GM12878 (cell line): ENCODE data around the gene RLN2. TPM values are rescaled to one million over a fixed set of nuclear protein-coding genes. Genes with fewer than 3 reads are reported as not detected.
A peak's percentile ranks its signal among the peaks of the same experiment; 100 is the strongest.
"Not testable (repeated sequence)": the region's sequence is repeated elsewhere in the genome, so short reads cannot be mapped to it uniquely, and the experiment has no call there.

Experiments
- ATAC-seq: fragments of 200-7000 bp; cut with Tn5 transposase; 3 replicates; pipeline ENCODE4 v1.9.1; 2020; ENCODE audit warnings: mild to moderate bottlenecking, moderate library complexity
- Bru-seq: library from RNA; stranded (reverse); fragments of 400-500 nt; gene quantifications from one replicate; lab custom pipeline; 2021; lab: Mats Ljungman, UMichigan
- BruChase-seq, 2 experiments: library from RNA; stranded (reverse); fragments of 400-500 nt; gene quantifications; one replicate each; lab custom pipeline; 2021; lab: Mats Ljungman, UMichigan
- BruUV-seq: library from RNA; stranded (reverse); fragments of 400-500 nt; replicated peaks from 2 replicates; lab custom pipeline; 2021; lab: Mats Ljungman, UMichigan
- CTCF ChIA-PET: fragments of 300-600 bp; sonication (Branson Sonifier 250); formaldehyde crosslinking; extraction: SDS; loops from one replicate; lab custom pipeline; 2021; ENCODE audit warnings: inconsistent platforms; lab: Yijun Ruan, JAX
- POLR2A ChIA-PET: fragments of 350-600 bp; formaldehyde crosslinking; extraction: SDS; loops from one replicate; lab custom pipeline; 2021; ENCODE audit warnings: inconsistent platforms; lab: Charles Lee
- RAD21 ChIA-PET: fragments of 300-600 bp; sonication (Branson Sonifier 250); formaldehyde crosslinking; loops from one replicate; lab custom pipeline; 2023; ENCODE audit warnings: antibody characterized with exemption; ENCODE audit not compliant: unreplicated experiment; lab: Charles Lee
- SMC1A ChIA-PET: fragments of 300-600 bp; sonication (Branson Sonifier 250); formaldehyde crosslinking; loops from one replicate; lab custom pipeline; 2023; ENCODE audit not compliant: unreplicated experiment, uncharacterized antibody; lab: Charles Lee
- DNase-seq: peaks from one replicate; pipeline ENCODE4 v3.0.0-alpha.2; 2011; ENCODE audit warnings: low read depth, low spot score
- FAIRE-seq: peaks from 3 replicates; lab custom pipeline; 2011; peaks lifted over from hg19 to GRCh38; lab: Jason Lieb, UNC
- H2AFZ ChIP-seq: 2 replicates; pipeline ENCODE4 v1.6.0; 2011; ENCODE audit warnings: low read depth, low read length, control low read depth; ENCODE audit not compliant: control insufficient read depth
- H3K27ac ChIP-seq: 2 replicates; pipeline ENCODE4 v1.5.1; 2011; ENCODE audit warnings: control low read depth; ENCODE audit not compliant: control insufficient read depth, insufficient read depth
- H3K27me3 ChIP-seq, 2 experiments: replicated peaks in 1 of 2; 2 replicates each; pipeline versions ENCODE4 v1.6.0 to v1.6.1; 2011; ENCODE audit warnings: low read length in 1 of 2; ENCODE audit not compliant: control insufficient read depth in 2 of 2, insufficient read depth in 2 of 2
- H3K36me3 ChIP-seq, 2 experiments: 2 replicates each; pipeline ENCODE4 v1.5.1; 2011; ENCODE audit warnings: low read length in 1 of 2; ENCODE audit not compliant: control insufficient read depth in 2 of 2, insufficient read depth in 2 of 2
- H3K4me1 ChIP-seq: 2 replicates; pipeline ENCODE4 v1.6.1; 2011; ENCODE audit warnings: mild to moderate bottlenecking, low read length, moderate library complexity, mixed read lengths; ENCODE audit not compliant: control insufficient read depth, insufficient read depth
- H3K4me2 ChIP-seq: 2 replicates; pipeline ENCODE4 v1.6.0; 2011; ENCODE audit warnings: control low read depth; ENCODE audit not compliant: control insufficient read depth, insufficient read depth
- H3K4me3 ChIP-seq: fragments of 200-600 bp; sonication (generic); 2 replicates; pipeline ENCODE4 v1.5.1; 2016
- H3K79me2 ChIP-seq: 2 replicates; pipeline ENCODE4 v1.6.0; 2011; ENCODE audit warnings: low read length; ENCODE audit not compliant: control insufficient read depth, insufficient read depth
- H3K9ac ChIP-seq: 2 replicates; pipeline ENCODE4 v1.8.0; 2011; ENCODE audit warnings: low read length, control low read depth, mixed read lengths; ENCODE audit not compliant: control insufficient read depth, insufficient read depth
- H3K9me3 ChIP-seq: replicated peaks from 3 replicates; pipeline ENCODE4 v1.5.1; 2011; ENCODE audit warnings: mild to moderate bottlenecking, low read length; ENCODE audit not compliant: control insufficient read depth, insufficient read depth
- H4K20me1 ChIP-seq: 2 replicates; pipeline ENCODE4 v1.6.0; 2011; ENCODE audit not compliant: control insufficient read depth, insufficient read depth
- NFYB ChIP-seq: IDR thresholded peaks from 2 replicates; pipeline ENCODE4 v1.6.1; 2011; ENCODE audit warnings: low read depth, mild to moderate bottlenecking, low read length, improper control_type of control experiment, moderate library complexity; ENCODE audit not compliant: insufficient read depth
- WGBS: methylation state at CpG from one replicate; pipeline ENCODE4 v1.1.6; 2016; ENCODE audit warnings: low lambda C conversion rate; ENCODE audit not compliant: insufficient replicate concordance, insufficient coverage; ENCODE audit errors: missing lambda C conversion rate; 5-methylcytosine and 5-hydroxymethylcytosine counted together
- in situ Hi-C: fragments of 300-500 bp; cut with MboI; formaldehyde crosslinking; loops from 9 replicates; pipeline ENCODE4 v1.14.3; 2018; ENCODE audit warnings: mixed read lengths
- intact Hi-C: fragments of 100-400 bp; cut with micrococcal nuclease; formaldehyde crosslinking; loops from one replicate; pipeline ENCODE4 v1.14.2; 2022; ENCODE audit not compliant: unreplicated experiment
- long read RNA-seq, 2 experiments: library from polyadenylated mRNA; unstranded; transcript quantifications; one replicate each; pipeline ENCODE4 v2.0.0, GENCODE V29; 2019 to 2020
- polyA minus RNA-seq, 3 experiments: library from RNA; depleted of rRNA, polyadenylated mRNA; stranded (reverse); fragments of >200 nt; gene quantifications; 2 replicates each; pipeline ENCODE4 v1.2.3, GENCODE V29; 2011
- polyA plus RNA-seq, 11 experiments: library from polyadenylated mRNA; depleted of rRNA in 4 of 11; unstranded in 6 of 11; stranded (reverse) in 5 of 11; fragments of >200 nt; fragmentation: Nextera tagmentation in 4 of 11; fragmentation: Illumina TruSeq in 1 of 11; extraction: Ambion mirVana in 4 of 11; extraction: Trizol in 1 of 11; gene quantifications; 1 replicate in 1 of 11; 2 replicates in 10 of 11; pipeline versions ENCODE4 v1.2.1 to v1.2.3, GENCODE V29; 2011 to 2016; ENCODE audit warnings: inconsistent platforms in 2 of 11, missing spikeins in 2 of 11, low read depth in 1 of 11
- total RNA-seq, 4 experiments: library from RNA; depleted of rRNA in 3 of 4; stranded (reverse); fragments of >200 nt in 3 of 4; fragmentation: Illumina TruSeq in 1 of 4; extraction: Trizol in 1 of 4; gene quantifications; 2 replicates each; pipeline versions ENCODE4 v1.2.1 to v1.2.3, GENCODE V29; 2013 to 2021

Gene RLN2, protein sequence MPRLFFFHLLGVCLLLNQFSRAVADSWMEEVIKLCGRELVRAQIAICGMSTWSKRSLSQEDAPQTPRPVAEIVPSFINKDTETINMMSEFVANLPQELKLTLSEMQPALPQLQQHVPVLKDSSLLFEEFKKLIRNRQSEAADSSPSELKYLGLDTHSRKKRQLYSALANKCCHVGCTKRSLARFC
- 0.88 and 2.2 TPM in 2 replicates for total RNA-seq (2013; cell fraction: nucleolus; rRNA removed)
- total RNA-seq (2014; rRNA removed) (5.8 and 6.0 TPM in 2 replicates), total RNA-seq (2014; rRNA removed; fragmentation: Illumina TruSeq; extraction: Trizol) (5.9 and 7.1 TPM in 2 replicates), total RNA-seq (2021) (3.3 and 3.9 TPM in 2 replicates), polyA plus RNA-seq (2011; rRNA removed) (5.3 and 6.1 TPM in 2 replicates), polyA plus RNA-seq (2014; fragmentation: Illumina TruSeq; extraction: Trizol) (4.4 and 6.6 TPM in 2 replicates), polyA plus RNA-seq (2014; fragmentation: Nextera tagmentation; extraction: Ambion mirVana) (10 to 100 TPM; 15.0 to 15.7 TPM), polyA plus RNA-seq (2014; rRNA removed) (4.7 and 5.4 TPM in 2 replicates), polyA plus RNA-seq (2016; fragmentation: Nextera tagmentation; extraction: Ambion mirVana) (1 to 10 TPM; 6.1 to 8.3 TPM), polyA minus RNA-seq (2011; rRNA and poly(A)+ RNA removed) (0.41 and 0.88 TPM in 2 replicates), Bru-seq, nascent RNA (percentile 39 among the genes with signal in this experiment), BruChase-seq, experiment 1, labeled RNA remaining after a 6-hour chase (percentile 38 among the genes with signal in this experiment), BruChase-seq, experiment 2, labeled RNA remaining after a 2-hour chase (percentile 26 among the genes with signal in this experiment)
- polyA plus RNA-seq (2011; ENCODE audit: low read depth), result 1.4 TPM
- 1.4 and 1.9 TPM in 2 replicates for polyA plus RNA-seq (2011; cell fraction: cytosol; rRNA removed)
- 0.84 and 0.97 TPM in 2 replicates for polyA plus RNA-seq (2011; cell fraction: nucleus; rRNA removed)
- polyA plus RNA-seq (2012), result 2.8 and 2.9 TPM in 2 replicates
- not detected in 2 replicates for polyA minus RNA-seq (2011; cell fraction: cytosol; rRNA and poly(A)+ RNA removed)
- 0.60 and 0.67 TPM in 2 replicates for polyA minus RNA-seq (2011; cell fraction: nucleus; rRNA and poly(A)+ RNA removed)
- long read RNA-seq, experiment 1, partial matches to known transcripts, result 3 of 3 reads
- long read RNA-seq, experiment 1, other reads (novel, unspliced or antisense), result 0 of 3 reads
- long read RNA-seq, experiment 2, partial matches to known transcripts, result 3 of 4 reads
- long read RNA-seq, experiment 2, other reads (novel, unspliced or antisense), result 1 of 4 reads

DNA sequence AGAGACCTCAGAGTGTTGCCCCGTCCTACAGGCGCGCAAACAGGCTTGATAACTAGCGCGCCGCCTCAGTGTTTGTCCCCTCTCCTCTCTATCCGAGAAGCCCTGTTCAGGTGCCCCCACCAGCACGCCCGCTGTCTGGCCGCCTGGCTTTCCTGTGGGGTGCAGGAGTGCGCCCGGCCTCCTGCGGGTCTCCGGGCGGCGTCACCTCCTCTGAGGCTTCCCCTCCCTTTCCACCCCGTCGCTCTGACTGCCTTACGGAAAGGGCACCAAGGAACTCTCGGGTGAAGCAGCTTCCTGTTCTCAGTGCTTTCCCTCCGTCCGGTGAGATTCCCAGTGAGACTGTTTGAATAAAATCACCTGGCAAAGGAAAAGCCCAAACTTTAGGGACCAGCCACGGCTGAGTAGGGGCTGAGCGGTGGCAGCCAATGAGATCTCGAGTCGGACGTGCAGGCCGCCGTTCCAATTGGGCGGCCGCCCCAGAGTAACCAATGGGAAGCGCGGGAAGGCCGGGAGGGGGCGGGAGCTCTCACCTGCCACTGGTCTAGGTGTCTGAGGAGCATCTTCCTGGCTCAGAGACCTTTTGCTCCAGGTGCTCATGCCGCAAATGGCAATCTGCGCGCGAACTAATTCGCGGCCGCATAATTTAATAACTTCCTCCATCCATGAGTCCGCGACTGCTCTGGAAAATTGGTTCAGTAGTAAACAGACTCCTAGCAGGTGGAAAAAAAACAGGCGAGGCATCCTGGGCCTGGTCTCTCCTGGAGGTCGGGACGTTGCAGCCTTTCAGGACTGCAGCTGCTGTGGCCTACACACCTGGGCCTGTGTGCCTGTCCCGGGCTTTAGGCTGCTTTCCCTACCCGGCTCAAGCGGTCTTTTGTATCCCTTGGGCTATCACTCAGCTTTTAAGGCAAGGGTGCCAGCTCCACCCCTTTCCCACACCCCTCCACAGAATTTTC lies at the start of gene RLN2:
Gene RLN2, minus strand, starts transcription at position 877 of the 956 bp plus-strand sequence. Its CDS starts 136 bp downstream, at position 741.
- H3K27me3 ChIP-seq, DNase-seq, CTCF ChIA-PET, H3K27ac ChIP-seq, H4K20me1 ChIP-seq, H3K4me2 ChIP-seq, H3K9me3 ChIP-seq, H3K36me3 ChIP-seq, H3K79me2 ChIP-seq, intact Hi-C loops, H3K4me1 ChIP-seq, BruUV-seq, POLR2A ChIA-PET, SMC1A ChIA-PET, H3K4me3 ChIP-seq, H3K9ac ChIP-seq, in situ Hi-C loops: not testable (repeated sequence)
- ATAC-seq, result peak; percentile 100
- peak within 1 kb of the TSS; percentile 68 for H2AFZ ChIP-seq
- TF ChIP-seq NFYB, result peak; percentile 21; the same call in 1 of the 2 replicates
- peak; percentile 100 for FAIRE-seq
- WGBS, result 7% methylated on average over 15 of the region's 50 CpGs
- RAD21 ChIA-PET, result interaction anchor here (0.6 kb wide), 1 partner anchor 287 kb away, joined by 3 read pairs; no protein-coding TSS in a partner anchor
